A172 (cell line): Measurements from ENCODE around the gene KLHL11. TPM values are rescaled to one million over a fixed set of nuclear protein-coding genes. Genes with fewer than 3 reads are reported as not detected.

Experiments
- DNase-seq: peaks from one replicate; pipeline ENCODE4 v3.0.0-alpha.2; 2015; ENCODE audit warnings: low spot score
- total RNA-seq: library from RNA; depleted of rRNA; stranded (reverse); fragments of >200 nt; shearing (Covaris generic); gene quantifications from 2 replicates; pipeline ENCODE4 v1.2.3, GENCODE V29; 2014; rRNA removed

Gene KLHL11
- total RNA-seq, 1 experiment from 2014 or later, result 34.8 TPM

GRCh38 chr17:41810659-41811548, 54.3 kb downstream of the KLHL11 start:
- no peak for DNase-seq

GRCh38 chr17:41806685-41807445, 58.4 kb downstream of the KLHL11 start:
- DNase-seq, result no peak

Other genes starting within 250 kb of the KLHL11 start
- 0.29 TPM in 1 of 2 replicates, not detected in the other for gene KRT17, start 240.8 kb downstream of the KLHL11 start, total RNA-seq
- 58.0 and 74.2 TPM in 2 replicates for gene EIF1, start 176.5 kb downstream of the KLHL11 start, total RNA-seq
- not detected in 2 replicates for gene GAST, start 153.1 kb downstream of the KLHL11 start, total RNA-seq
- 0.14 and 0.43 TPM in 2 replicates for gene HAP1, start 130.8 kb downstream of the KLHL11 start, total RNA-seq
- 64.6 and 78.6 TPM in 2 replicates for gene JUP, start 78.7 kb downstream of the KLHL11 start, total RNA-seq
- gene P3H4, start 53.5 kb downstream of the KLHL11 start, total RNA-seq, result 66.5 and 71.6 TPM in 2 replicates
- 131 and 139 TPM in 2 replicates for gene FKBP10, start 52.4 kb downstream of the KLHL11 start, total RNA-seq
- 101 TPM in 2 replicates for gene NT5C3B, start 29.2 kb downstream of the KLHL11 start, total RNA-seq
- not detected in 2 replicates for gene KLHL10, start 27.6 kb downstream of the KLHL11 start, total RNA-seq
- gene ACLY, start 53.5 kb upstream of the KLHL11 start, total RNA-seq, result 212 and 231 TPM in 2 replicates
- 1.8 and 2.2 TPM in 2 replicates for gene ODAD4, start 65.2 kb upstream of the KLHL11 start, total RNA-seq
- 110 and 127 TPM in 2 replicates for gene CNP, start 101.4 kb upstream of the KLHL11 start, total RNA-seq
- gene DNAJC7, start 152.0 kb upstream of the KLHL11 start, total RNA-seq, result 118 and 132 TPM in 2 replicates
- gene NKIRAS2, start 154.7 kb upstream of the KLHL11 start, total RNA-seq, result 48.6 and 51.8 TPM in 2 replicates
- gene C17orf113, start 185.2 kb upstream of the KLHL11 start, total RNA-seq, result not detected in 2 replicates
- gene ZNF385C, start 233.1 kb upstream of the KLHL11 start, total RNA-seq, result not detected in 2 replicates
- gene DHX58, start 247.3 kb upstream of the KLHL11 start, total RNA-seq, result 7.8 and 10.0 TPM in 2 replicates